Activated CD8-positive, alpha-beta T cell treated with anti-CD3 and anti-CD28 coated beads, Interleukin-2, amount 10 ng/mL, durations not matched to agents 7 days and 5 days (primary cell): Measurements from ENCODE around the gene ANKRD37. TPM values are rescaled to one million over a fixed set of nuclear protein-coding genes. Genes with fewer than 3 reads are reported as not detected.
"Not testable (repeated sequence)": the region's sequence is repeated elsewhere in the genome, so short reads cannot be mapped to it uniquely, and the experiment has no call there.

Experiments
- ATAC-seq: fragments of 150-1000 bp; cut with Tn5 transposase; one replicate; pipeline ENCODE4 v1.10.0; 2021; ENCODE audit warnings: moderate library complexity
- CTCF ChIA-PET: fragments of 350-600 bp; sonication (Branson Sonifier 250); formaldehyde crosslinking; loops from one replicate; lab custom pipeline; 2021; ENCODE audit warnings: antibody characterized with exemption; lab: Charles Lee
- POLR2A ChIA-PET: fragments of 350-600 bp; sonication (Branson Sonifier 250); formaldehyde crosslinking; loops from one replicate; lab custom pipeline; 2021; ENCODE audit warnings: antibody characterized with exemption; lab: Charles Lee
- DNase-seq: peaks from one replicate; pipeline ENCODE4 v3.0.0-alpha.2; 2020
- H3K27ac Mint-ChIP-seq: one replicate; pipeline ENCODE4 v1.8.0; 2021; ENCODE audit warnings: mild to moderate bottlenecking, mixed read lengths
- H3K27me3 Mint-ChIP-seq: one replicate; pipeline ENCODE4 v1.8.0; 2021; ENCODE audit warnings: low read depth, mixed read lengths
- H3K36me3 Mint-ChIP-seq: one replicate; pipeline ENCODE4 v1.8.0; 2021; ENCODE audit warnings: low read depth, mixed read lengths
- H3K4me1 Mint-ChIP-seq: one replicate; pipeline ENCODE4 v1.8.0; 2021; ENCODE audit warnings: low read depth, mixed read lengths
- H3K4me3 Mint-ChIP-seq: one replicate; pipeline ENCODE4 v1.8.0; 2021; ENCODE audit warnings: mild to moderate bottlenecking, mixed read lengths
- H3K9me3 Mint-ChIP-seq: one replicate; pipeline ENCODE4 v1.8.0; 2022; ENCODE audit warnings: mixed read lengths; ENCODE audit not compliant: insufficient read depth
- total RNA-seq, 2 experiments: library from RNA; stranded (reverse); gene quantifications; one replicate each; pipeline ENCODE4 v1.2.3, GENCODE V29; 2021

ANKRD37 gene
- total RNA-seq, 2 experiments from 2014 or later: 15.6 to 18.3 TPM

- H3K36me3 Mint-ChIP-seq, H3K27ac Mint-ChIP-seq, H3K4me3 Mint-ChIP-seq, H3K27me3 Mint-ChIP-seq, ATAC-seq, POLR2A ChIA-PET, DNase-seq, H3K9me3 Mint-ChIP-seq, H3K4me1 Mint-ChIP-seq: not testable (repeated sequence)
- CTCF ChIA-PET: interaction anchor here (1.3 kb wide), 1 partner anchor 10 kb away, joined by 3 read pairs; no protein-coding TSS in a partner anchor
Observed at GRCh38 chr4:185362570-185362969, 34.1 kb upstream of the ANKRD37 start.

- no peaks in the 10 kb centered on the region for H3K9me3 Mint-ChIP-seq
- no peaks in the 10 kb centered on the region for H3K4me1 Mint-ChIP-seq
- peaks cover 3% of the 10 kb centered on the region for H3K36me3 Mint-ChIP-seq
- no peaks in the 10 kb centered on the region for H3K27me3 Mint-ChIP-seq
- DNase-seq (no peak), ATAC-seq (no peak)
- POLR2A ChIA-PET: no interaction called here
- CTCF ChIA-PET: no interaction called here
- H3K27ac Mint-ChIP-seq: no peak overlapping the region
- H3K4me3 Mint-ChIP-seq: no peak overlapping the region
Observed at GRCh38 chr4:185363251-185363650, 33.4 kb upstream of the ANKRD37 start.

- Mint-ChIP-seq H3K9me3 (no peaks in the 10 kb centered on the region), H3K4me3 (no peak overlapping the region), H3K4me1 (no peaks in the 10 kb centered on the region), H3K36me3 (peaks cover 3% of the 10 kb centered on the region), H3K27me3 (no peaks in the 10 kb centered on the region), H3K27ac (no peak overlapping the region)
- ChIA-PET POLR2A (no interaction called here), CTCF (no interaction called here)
- DNase-seq (no peak), ATAC-seq (no peak)
Observed at GRCh38 chr4:185364886-185365285, 31.8 kb upstream of the ANKRD37 start.

- Mint-ChIP-seq H3K4me3 (no peak overlapping the region), H3K4me1 (no peaks in the 10 kb centered on the region), H3K27ac (no peak overlapping the region), H3K9me3 (no peaks in the 10 kb centered on the region), H3K27me3 (no peaks in the 10 kb centered on the region), H3K36me3 (no peaks in the 10 kb centered on the region)
- POLR2A ChIA-PET: no interaction called here
- DNase-seq: no peak
- CTCF ChIA-PET: no interaction called here
- no peak for ATAC-seq
Observed at GRCh38 chr4:185369731-185370130, 26.9 kb upstream of the ANKRD37 start.

- POLR2A ChIA-PET: no interaction called here
Observed at GRCh38 chr4:185370268-185370949, 26.2 kb upstream of the ANKRD37 start.

GRCh38 chr4:185371702-185372101 is 24.9 kb upstream of the ANKRD37 start:
- Mint-ChIP-seq H3K36me3 (no peaks in the 10 kb centered on the region), H3K4me1 (no peaks in the 10 kb centered on the region), H3K9me3 (no peaks in the 10 kb centered on the region), H3K27me3 (no peaks in the 10 kb centered on the region), H3K27ac (no peak overlapping the region), H3K4me3 (no peak overlapping the region)
- POLR2A ChIA-PET: no interaction called here
- DNase-seq: no peak
- CTCF ChIA-PET: interaction anchor here (0.8 kb wide), 1 partner anchor 226 kb away, joined by 3 read pairs; no protein-coding TSS in a partner anchor
- no peak for ATAC-seq

More at GRCh38 chr4:185370268-185370949, 26.2 kb upstream of the ANKRD37 start:
- no peak overlapping the region for H3K4me3 Mint-ChIP-seq
- no peaks in the 10 kb centered on the region for H3K27me3 Mint-ChIP-seq
- H3K36me3 Mint-ChIP-seq: no peaks in the 10 kb centered on the region
- no peaks in the 10 kb centered on the region for H3K4me1 Mint-ChIP-seq
- no peak overlapping the region for H3K27ac Mint-ChIP-seq
- no peaks in the 10 kb centered on the region for H3K9me3 Mint-ChIP-seq
- ATAC-seq: no peak
- CTCF ChIA-PET: no interaction called here
- DNase-seq: no peak

- no peak for ATAC-seq
- Mint-ChIP-seq H3K27me3 (no peaks in the 10 kb centered on the region), H3K4me3 (no peak overlapping the region), H3K27ac (no peak overlapping the region), H3K36me3 (no peaks in the 10 kb centered on the region), H3K9me3 (no peaks in the 10 kb centered on the region), H3K4me1 (no peaks in the 10 kb centered on the region)
- ChIA-PET POLR2A (no interaction called here), CTCF (no interaction called here)
- no peak for DNase-seq
Observed at GRCh38 chr4:185374027-185374426, 22.6 kb upstream of the ANKRD37 start.

GRCh38 chr4:185374573-185374972 is 22.1 kb upstream of the ANKRD37 start:
- ChIA-PET CTCF (no interaction called here), POLR2A (no interaction called here)
- Mint-ChIP-seq H3K27me3 (no peaks in the 10 kb centered on the region), H3K27ac (no peak overlapping the region), H3K9me3 (no peaks in the 10 kb centered on the region), H3K4me3 (no peak overlapping the region), H3K36me3 (no peaks in the 10 kb centered on the region), H3K4me1 (no peaks in the 10 kb centered on the region)
- ATAC-seq (no peak), DNase-seq (no peak)

GRCh38 chr4:185378264-185378663 is 18.4 kb upstream of the ANKRD37 start:
- DNase-seq (no peak), ATAC-seq (no peak)
- Mint-ChIP-seq H3K27ac (no peak overlapping the region), H3K4me3 (no peak overlapping the region), H3K4me1 (no peaks in the 10 kb centered on the region), H3K9me3 (no peaks in the 10 kb centered on the region), H3K36me3 (peaks cover 2% of the 10 kb centered on the region), H3K27me3 (no peaks in the 10 kb centered on the region)
- CTCF ChIA-PET: no interaction called here
- POLR2A ChIA-PET: interaction anchor here (0.6 to 0.7 kb wide), 2 partner anchors 17 to 109 kb away, joined by 3 read pairs; partner anchors contain the start of gene LRP2BP

- CTCF ChIA-PET: interaction anchor here (1.1 kb wide), 1 partner anchor 12 kb away, joined by 3 read pairs; no protein-coding TSS in a partner anchor
Observed at GRCh38 chr4:185379326-185380295, 17.0 kb upstream of the ANKRD37 start.

GRCh38 chr4:185380320-185380719 is 16.3 kb upstream of the ANKRD37 start:
- DNase-seq (no peak), ATAC-seq (no peak)
- H3K27ac Mint-ChIP-seq: no peak overlapping the region
- H3K9me3 Mint-ChIP-seq: no peaks in the 10 kb centered on the region
- H3K36me3 Mint-ChIP-seq: peaks cover 7% of the 10 kb centered on the region
- peaks cover 14% of the 10 kb centered on the region for H3K4me1 Mint-ChIP-seq
- ChIA-PET CTCF (interaction anchor here (1.1 kb wide), 1 partner anchor 13 kb away, joined by 3 read pairs; no protein-coding TSS in a partner anchor), POLR2A (no interaction called here)
- no peak overlapping the region for H3K4me3 Mint-ChIP-seq
- no peaks in the 10 kb centered on the region for H3K27me3 Mint-ChIP-seq

More at GRCh38 chr4:185379326-185380295, 17.0 kb upstream of the ANKRD37 start:
- Mint-ChIP-seq H3K27me3 (no peaks in the 10 kb centered on the region), H3K9me3 (no peaks in the 10 kb centered on the region), H3K4me1 (peaks cover 7% of the 10 kb centered on the region), H3K4me3 (no peak overlapping the region), H3K27ac (no peak overlapping the region), H3K36me3 (peaks cover 7% of the 10 kb centered on the region)
- DNase-seq (no peak), ATAC-seq (no peak)
- POLR2A ChIA-PET: no interaction called here
